Heart left ventricle (tissue), 16 donors: ENCODE results near the gene CD28. TPM values are rescaled to one million over a fixed set of nuclear protein-coding genes. Genes with fewer than 3 reads are reported as not detected.
A peak's percentile ranks its signal among the peaks of the same experiment; 100 is the strongest.

Experiments used
- ATAC-seq, 4 donors: fragments of 200-7000 bp; cut with Tn5 transposase; one replicate each; pipeline ENCODE4 v1.9.1; 2020 to 2022; ENCODE audit warnings: moderate library complexity in 4 of 4, mild to moderate bottlenecking in 3 of 4, moderate number of reproducible peaks in 1 of 4
- DNase-seq, 5 donors: peaks; one replicate each; pipeline ENCODE4 v3.0.0-alpha.2; 2020
- H3K27ac ChIP-seq, 12 donors: fragments of 200-600 bp; sonication (generic) in 4 of 12; one replicate each; pipeline versions ENCODE4 v1.5.0 to v1.8.0; 2016 to 2022; ENCODE audit warnings: mild to moderate bottlenecking in 2 of 12
- H3K27me3 ChIP-seq, 9 donors: fragments of 200-600 bp; sonication (generic) in 2 of 9; one replicate each; pipeline versions ENCODE4 v1.5.1 to v1.8.0; 2016 to 2022; ENCODE audit warnings: mild to moderate bottlenecking in 3 of 9
- H3K36me3 ChIP-seq, 9 donors: fragments of 200-600 bp; sonication (generic) in 2 of 9; one replicate each; pipeline versions ENCODE4 v1.5.0 to v1.8.0; 2018 to 2022; ENCODE audit warnings: mild to moderate bottlenecking in 2 of 9
- H3K4me1 ChIP-seq, 12 donors: fragments of 200-600 bp; sonication (generic) in 4 of 12; one replicate each; pipeline versions ENCODE4 v1.5.0 to v1.8.0; 2016 to 2022; ENCODE audit warnings: mild to moderate bottlenecking in 3 of 12
- H3K4me3 ChIP-seq, 12 donors: fragments of 200-600 bp; sonication (generic) in 4 of 12; one replicate each; pipeline versions ENCODE4 v1.5.0 to v1.8.0; 2017 to 2022; ENCODE audit warnings: mild to moderate bottlenecking in 9 of 12, moderate library complexity in 4 of 12
- H3K9me3 ChIP-seq, 12 donors: fragments of 200-600 bp; sonication (generic) in 4 of 12; one replicate each; pipeline versions ENCODE4 v1.5.0 to v1.8.0; 2016 to 2022; ENCODE audit warnings: mild to moderate bottlenecking in 1 of 12
- POLR2A ChIP-seq, 2 donors: fragments of 450-650 bp; IDR thresholded peaks; one replicate each; pipeline ENCODE4 v1.6.1; 2017; ENCODE audit warnings: antibody characterized with exemption in 2 of 2, mild to moderate bottlenecking in 2 of 2, moderate library complexity in 2 of 2
- WGBS, 4 donors: extraction: QIAGEN DNeasy Blood & Tissue Kit in 2 of 4; methylation state at CpG; one replicate each; pipeline versions ENCODE4 v1.1.5 to v1.1.7; 2013 to 2018; 5-methylcytosine and 5-hydroxymethylcytosine counted together
- intact Hi-C, 10 donors: fragments of 100-400 bp; cut with DNase I; formaldehyde crosslinking; loops; one replicate each; pipeline versions ENCODE4 v1.11.1 to v1.14.2; 2022
- polyA plus RNA-seq, 2 donors: library from polyadenylated mRNA; stranded (reverse); fragments of 200-250 nt; gene quantifications; one replicate each; pipeline ENCODE4 v1.2.3, GENCODE V29; 2013
- total RNA-seq, 9 donors: library from RNA; depleted of rRNA in 2 of 9; stranded (reverse); fragments of >200 nt in 2 of 9; fragmentation: NEBNext Ultra II Directional in 3 of 9; extraction: Animal tissue kit (Norgen Biotek cat#: 25700) in 3 of 9; gene quantifications; one replicate each; pipeline versions ENCODE4 v1.1.0 to v1.2.4, GENCODE V29; 2016 to 2023
- TF ChIP-seq, protein P1 (sequence below), 12 donors: fragments of 200-600 bp; sonication (generic) in 4 of 12; IDR thresholded peaks; one replicate each; pipeline versions ENCODE4 v1.5.0 to v1.8.0; 2018 to 2022; ENCODE audit warnings: antibody characterized with exemption in 12 of 12, mild to moderate bottlenecking in 5 of 12
- donor health status: ischemic (EF 13 %, LVEDD 7.1; RV severe dilation, severe dysfunction).
- donor health status: healthy with polysubstance abuse.
- donor health status: DM: no; HTN: yes; CAD: no.
- donor health status: DM: no; HTN: no; CAD: no.
- donor health status: ischemic (EF 25% LVEDD 6.9; RV normal size, moderate dysfunction).
- donor health status: ischemic (EF 25% LVEDD 5.7; RV mildly dilated, moderate dysfunction).
- donor health status: healthy.
- donor health status: DM: yes; HTN: yes; CAD: no.
- donor health status: ischemic (EF 35%, LVEDD 5.7; RV mildly dilated, moderate dysfunction).
- donor health status: nonischemic (EF 11% LVEDD 7.7; RV severe dilation, severe dysfunction).
- donor health status: DM: yes; HTN: yes; CAD: no.
- donor health status: PGD.
- donor health status: ischemic (EF 29% LVEDD 5.4; RV normal size, mild dysfunction).
- donor health status: nonischemic (EF 23%, LVEDD 6.1; RV moderate dilation, normal function).

Gene CD28
- total and polyA plus RNA-seq, 11 donors: 0.08 to 11.2 (median 0.81) TPM

DNA sequence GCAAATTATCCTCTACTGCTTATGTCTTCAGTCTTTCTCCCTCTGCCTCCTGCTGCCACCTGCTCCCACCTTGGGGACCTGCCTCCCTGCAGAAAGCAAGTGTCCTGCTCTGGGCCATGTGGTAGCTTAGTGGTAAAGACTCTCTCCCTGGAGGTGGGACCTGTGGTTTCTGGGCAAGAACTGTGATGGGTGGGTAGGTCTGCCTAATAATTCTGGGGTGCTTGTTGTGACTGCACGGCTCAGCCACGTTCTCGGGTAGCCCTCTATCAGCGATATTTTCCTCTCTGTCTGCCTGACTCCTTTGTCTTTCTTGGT is 16.4 kb upstream of the CD28 start:
- no peak for ATAC-seq
- 92 to 98% (median 95%) methylated on average over 4 of the region's 4 CpGs for WGBS, 4 donors

DNA sequence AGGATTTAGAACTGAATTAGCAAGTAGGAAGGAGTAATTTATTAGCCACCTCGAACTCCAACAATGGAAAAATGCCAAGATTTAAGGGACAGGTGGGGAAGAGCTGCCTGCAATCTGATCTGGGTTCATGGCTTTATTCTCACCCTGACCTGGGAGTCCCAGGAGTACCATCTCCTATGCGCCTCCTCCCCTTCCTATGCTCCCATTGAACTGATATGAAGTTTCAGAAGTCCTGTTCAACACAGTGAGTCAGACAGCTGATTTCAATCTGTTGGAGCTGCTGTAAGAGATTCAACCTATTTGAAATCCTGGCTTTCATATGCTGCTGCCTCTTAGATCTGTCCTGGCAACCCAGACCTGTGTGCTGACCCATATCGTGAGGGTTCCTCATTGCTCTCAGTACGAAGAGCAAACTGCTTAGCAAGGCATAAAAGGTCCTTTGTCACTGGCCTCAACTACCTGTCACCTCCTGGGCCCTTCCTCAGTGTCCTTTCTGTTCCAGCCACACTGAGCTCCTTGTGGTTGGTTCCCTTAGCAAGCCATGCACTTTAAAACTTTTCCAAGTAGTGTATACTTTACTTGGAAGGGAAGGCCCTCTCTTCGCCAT is 15.9 kb upstream of the CD28 start:
- ATAC-seq: no peak
- peak overlapping the region; percentile 23 to 85 (median 62) for H3K27ac ChIP-seq
- no peaks in the 10 kb centered on the region for H3K9me3 ChIP-seq
- TF ChIP-seq POLR2A (IDR thresholded peaks at IDR 0.05): no peak
- TF ChIP-seq, protein P1, sequence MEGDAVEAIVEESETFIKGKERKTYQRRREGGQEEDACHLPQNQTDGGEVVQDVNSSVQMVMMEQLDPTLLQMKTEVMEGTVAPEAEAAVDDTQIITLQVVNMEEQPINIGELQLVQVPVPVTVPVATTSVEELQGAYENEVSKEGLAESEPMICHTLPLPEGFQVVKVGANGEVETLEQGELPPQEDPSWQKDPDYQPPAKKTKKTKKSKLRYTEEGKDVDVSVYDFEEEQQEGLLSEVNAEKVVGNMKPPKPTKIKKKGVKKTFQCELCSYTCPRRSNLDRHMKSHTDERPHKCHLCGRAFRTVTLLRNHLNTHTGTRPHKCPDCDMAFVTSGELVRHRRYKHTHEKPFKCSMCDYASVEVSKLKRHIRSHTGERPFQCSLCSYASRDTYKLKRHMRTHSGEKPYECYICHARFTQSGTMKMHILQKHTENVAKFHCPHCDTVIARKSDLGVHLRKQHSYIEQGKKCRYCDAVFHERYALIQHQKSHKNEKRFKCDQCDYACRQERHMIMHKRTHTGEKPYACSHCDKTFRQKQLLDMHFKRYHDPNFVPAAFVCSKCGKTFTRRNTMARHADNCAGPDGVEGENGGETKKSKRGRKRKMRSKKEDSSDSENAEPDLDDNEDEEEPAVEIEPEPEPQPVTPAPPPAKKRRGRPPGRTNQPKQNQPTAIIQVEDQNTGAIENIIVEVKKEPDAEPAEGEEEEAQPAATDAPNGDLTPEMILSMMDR (IDR thresholded peaks at IDR 0.05): no peak
- H3K27me3 ChIP-seq: no peaks in the 10 kb centered on the region
- no peak overlapping the region for H3K4me3 ChIP-seq
- intact Hi-C loops: no loop called here
- 71 to 81% (median 76%) methylated on average over 5 of the region's 5 CpGs for WGBS, 4 donors
- H3K36me3 ChIP-seq: no peaks in the 10 kb centered on the region
- H3K4me1 ChIP-seq: peaks cover 5 to 90% (median 60%) of the 10 kb centered on the region in 12 donors
- DNase-seq: no peak

More for the DNA sequence above, 16.4 kb upstream of the CD28 start:
- Histone ChIP-seq H3K4me3 (no peak overlapping the region), H3K27me3 (no peaks in the 10 kb centered on the region), H3K27ac (peak overlapping the region in 9 of 12 donors; percentile 23 to 85 (median 69)), H3K9me3 (no peaks in the 10 kb centered on the region), H3K4me1 (peaks cover 5 to 95% (median 64%) of the 10 kb centered on the region in 12 donors), H3K36me3 (no peaks in the 10 kb centered on the region)
- DNase-seq: no peak
- intact Hi-C loops: no loop called here
- TF ChIP-seq, protein P1 (IDR thresholded peaks at IDR 0.05): no peak
- TF ChIP-seq POLR2A (IDR thresholded peaks at IDR 0.05): no peak

DNA sequence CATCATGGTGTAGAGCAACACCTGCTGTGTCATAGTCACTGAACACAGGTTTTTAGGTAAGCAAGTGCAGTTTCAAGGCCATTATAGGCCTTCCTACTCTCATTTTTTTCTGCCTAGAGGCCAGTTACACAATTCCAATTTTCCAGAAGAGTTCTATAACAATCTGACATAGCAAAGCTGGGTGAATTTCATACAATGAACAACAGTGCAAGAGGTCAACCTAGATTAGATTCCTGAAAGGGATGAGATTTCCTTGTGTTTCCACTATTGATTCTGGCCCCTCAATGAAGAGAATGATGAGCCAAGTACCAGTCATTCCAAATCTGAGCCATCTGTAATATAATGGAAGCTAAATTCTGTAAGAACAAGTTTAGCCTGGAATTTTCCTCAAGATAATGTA is 15.3 kb upstream of the CD28 start:
- Histone ChIP-seq H3K4me1 (peaks cover 2 to 84% (median 54%) of the 10 kb centered on the region in 12 donors), H3K9me3 (no peaks in the 10 kb centered on the region), H3K27ac (peak overlapping the region; percentile 23 to 85 (median 62)), H3K4me3 (no peak overlapping the region), H3K36me3 (no peaks in the 10 kb centered on the region), H3K27me3 (no peaks in the 10 kb centered on the region)
- TF ChIP-seq POLR2A (IDR thresholded peaks at IDR 0.05): no peak
- TF ChIP-seq, protein P1 (IDR thresholded peaks at IDR 0.05): no peak
- ATAC-seq: peak in 2 of 4 donors; percentile 14 to 28
- DNase-seq: no peak
- intact Hi-C loops: no loop called here

DNA sequence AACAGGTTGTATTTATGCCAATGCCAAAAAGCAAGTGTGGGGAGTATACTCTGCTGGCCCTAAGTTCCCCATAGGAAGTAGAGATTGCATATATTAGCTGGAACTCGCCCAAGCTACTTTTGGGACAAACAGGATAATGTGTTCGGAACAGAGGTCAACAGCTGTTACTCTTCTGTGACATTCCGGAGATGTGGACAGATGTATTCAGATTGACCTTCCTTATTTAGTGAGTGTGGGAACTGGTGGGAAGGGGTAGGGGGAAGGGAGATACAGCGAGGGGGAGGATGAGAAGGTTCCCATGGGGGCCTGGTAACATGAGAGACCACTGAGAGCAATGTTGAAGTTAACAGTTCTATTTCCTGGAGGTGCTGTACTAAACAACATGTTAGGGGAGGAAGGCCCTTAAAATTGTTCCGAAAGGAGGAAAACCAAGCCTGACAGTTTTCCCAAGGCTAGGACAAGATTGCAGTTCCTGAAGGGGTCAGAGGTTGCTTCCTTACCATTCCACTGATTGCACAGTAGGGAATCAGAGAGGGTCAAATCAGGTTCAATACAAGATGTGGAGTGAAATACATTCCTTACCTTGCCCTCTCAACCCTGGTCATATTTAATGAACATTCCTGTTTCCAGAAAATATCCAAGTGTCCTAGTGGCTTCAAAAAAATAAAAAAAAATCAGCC is 14.3 kb upstream of the CD28 start:
- peaks cover 0 to 74% (median 47%) of the 10 kb centered on the region in 12 donors for H3K4me1 ChIP-seq
- H3K27me3 ChIP-seq: no peaks in the 10 kb centered on the region
- DNase-seq: peak in 3 of 5 donors; percentile 39 to 57 (median 56)
- H3K36me3 ChIP-seq: no peaks in the 10 kb centered on the region
- intact Hi-C loops: no loop called here
- WGBS, 4 donors: 32 to 55% (median 46%) methylated on average over 5 of the region's 5 CpGs
- no peak for TF ChIP-seq POLR2A (IDR thresholded peaks at IDR 0.05)
- TF ChIP-seq, protein P1 (IDR thresholded peaks at IDR 0.05): no peak
- peaks cover 0 to under 1% (median 0%) of the 10 kb centered on the region in 12 donors for H3K9me3 ChIP-seq
- H3K27ac ChIP-seq: peak overlapping the region in 11 of 12 donors; percentile 29 to 85 (median 63)
- ATAC-seq: peak; percentile 47 to 78 (median 68)
- H3K4me3 ChIP-seq: no peak overlapping the region
